Vagina (tissue), 2 donors: Measurements from ENCODE around the gene TMOD3.

Experiments used
- CTCF ChIP-seq, 3 experiments: fragments of 450-650 bp in 2 of 3; fragments of 200-600 bp in 1 of 3; sonication (generic) in 1 of 3; IDR thresholded peaks; one replicate each; pipeline ENCODE4 v1.5.1; 2017 to 2019; ENCODE audit warnings: antibody characterized with exemption in 3 of 3, mild to moderate bottlenecking in 2 of 3, moderate library complexity in 2 of 3
- POLR2A ChIP-seq, 2 donors: fragments of 450-650 bp; IDR thresholded peaks; one replicate each; pipeline ENCODE4 v1.6.1; 2017; ENCODE audit warnings: antibody characterized with exemption in 2 of 2, mild to moderate bottlenecking in 2 of 2, moderate library complexity in 2 of 2
- POLR2AphosphoS5 ChIP-seq, 2 donors: sonication (generic); formaldehyde crosslinking; IDR thresholded peaks; one replicate each; pipeline ENCODE4 v1.9.0; 2017; ENCODE audit warnings: antibody characterized with exemption in 2 of 2, mild to moderate bottlenecking in 2 of 2, low read depth in 1 of 2; ENCODE audit not compliant: insufficient read depth in 1 of 2

- TF ChIP-seq POLR2AphosphoS5 (IDR thresholded peaks at IDR 0.05; ENCODE audit: insufficient read depth in 1 of 2, low read depth in 1 of 2) (no peak), CTCF (IDR thresholded peaks at IDR 0.05) (no peak), POLR2A (IDR thresholded peaks at IDR 0.05) (no peak)
Measured at GRCh38 chr15:51883271-51883837, 53.9 kb downstream of the TMOD3 start.
